Measurements from ENCODE around the gene ZHX3.

DNA sequence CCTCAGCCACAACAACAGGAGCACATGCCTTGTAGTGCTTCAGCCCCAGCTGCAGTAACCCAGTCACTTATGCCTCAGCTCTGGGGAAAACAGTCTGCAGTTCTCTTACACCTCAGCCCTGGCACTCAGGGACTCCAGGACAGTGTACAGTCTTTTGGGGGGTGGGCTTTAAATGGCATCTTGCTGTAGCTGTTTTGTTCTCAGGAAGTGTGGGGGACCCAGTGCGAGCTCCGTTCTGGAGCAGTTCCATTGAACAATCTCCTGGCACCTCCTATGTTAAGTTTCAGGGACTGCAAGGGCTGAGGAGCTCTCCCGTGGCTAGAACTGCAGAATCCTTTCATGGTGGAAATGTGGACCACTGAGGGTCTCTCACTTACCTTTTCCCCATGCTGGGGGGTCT, 125.0 kb downstream of the ZHX3 start:
- TF ChIP-seq POLR2AphosphoS5 (IDR thresholded peaks at IDR 0.05) (no peak), CTCF (IDR thresholded peaks at IDR 0.05) (no peak), POLR2A (IDR thresholded peaks at IDR 0.05) (no peak), EP300 (IDR thresholded peaks at IDR 0.05) (no peak)

Measured in suprapubic skin (tissue), 4 donors.